Activated CD8-positive, alpha-beta T cell treated with anti-CD3 and anti-CD28 coated beads for 36 hours (primary cell): ENCODE measurements around the gene PLD1. TPM values are rescaled to one million over a fixed set of nuclear protein-coding genes. Genes with fewer than 3 reads are reported as not detected.
"Not testable (repeated sequence)": the region's sequence is repeated elsewhere in the genome, so short reads cannot be mapped to it uniquely, and the experiment has no call there.

Source experiments
- ATAC-seq: fragments of 200-7000 bp; cut with Tn5 transposase; one replicate; pipeline ENCODE4 v1.10.0; 2021; ENCODE audit warnings: mild to moderate bottlenecking, moderate library complexity
- CTCF ChIA-PET: fragments of 350-600 bp; sonication (Branson Sonifier 250); formaldehyde crosslinking; loops from one replicate; lab custom pipeline; 2021; ENCODE audit warnings: antibody characterized with exemption; lab: Charles Lee
- POLR2A ChIA-PET: fragments of 350-600 bp; sonication (Branson Sonifier 250); formaldehyde crosslinking; loops from one replicate; lab custom pipeline; 2021; ENCODE audit warnings: antibody characterized with exemption; lab: Charles Lee
- DNase-seq: peaks from one replicate; pipeline ENCODE4 v3.0.0-alpha.2; 2020
- H3K27ac Mint-ChIP-seq: one replicate; pipeline ENCODE4 v1.8.0; 2021; ENCODE audit warnings: mild to moderate bottlenecking, mixed read lengths
- H3K27me3 Mint-ChIP-seq: one replicate; pipeline ENCODE4 v1.8.0; 2021; ENCODE audit warnings: mixed read lengths
- H3K36me3 Mint-ChIP-seq: one replicate; pipeline ENCODE4 v1.8.0; 2021; ENCODE audit warnings: low read depth, mixed read lengths
- H3K4me1 Mint-ChIP-seq: one replicate; pipeline ENCODE4 v1.8.0; 2021; ENCODE audit warnings: low read depth, mixed read lengths
- H3K4me3 Mint-ChIP-seq: one replicate; pipeline ENCODE4 v1.8.0; 2021; ENCODE audit warnings: mild to moderate bottlenecking, moderate library complexity, mixed read lengths
- H3K9me3 Mint-ChIP-seq: one replicate; pipeline ENCODE4 v1.8.0; 2021; ENCODE audit warnings: mixed read lengths
- CTCF ChIP-seq: fragments of 200-600 bp; IDR thresholded peaks from one replicate; pipeline ENCODE4 v1.8.0; 2022; ENCODE audit warnings: antibody characterized with exemption, mild to moderate bottlenecking
- intact Hi-C: fragments of 100-400 bp; cut with micrococcal nuclease; formaldehyde crosslinking; loops from one replicate; pipeline ENCODE4 v1.10.0; 2022
- total RNA-seq, 2 experiments: library from RNA; stranded (reverse); gene quantifications; one replicate each; pipeline ENCODE4 v1.2.3, GENCODE V29; 2021

PLD1 gene
- total RNA-seq, result 1 to 10 TPM in 1 of 2 experiments, under 1 TPM in 1; 0.86 to 1.2 TPM

- TF ChIP-seq CTCF, result no peak
- Mint-ChIP-seq H3K27ac (no peak within 1 kb of the TSS), H3K9me3 (no peaks in the 10 kb centered on the region), H3K27me3 (peaks cover 46% of the 10 kb centered on the region), H3K4me1 (peaks cover 26% of the 10 kb centered on the region), H3K36me3 (no peaks in the 10 kb centered on the region), H3K4me3 (peak within 1 kb of the TSS; percentile 72)
- intact Hi-C loops, result no loop called here
- ChIA-PET POLR2A (no interaction called here), CTCF (interaction anchor here (1.6 to 2.0 kb wide), 2 partner anchors 19 to 38 kb away, joined by 4 to 8 read pairs; no protein-coding TSS in a partner anchor)
- peak; percentile 80 for ATAC-seq
- peak; percentile 66 for DNase-seq
Measured at GRCh38 chr3:171809861-171810628, at the start of gene PLD1. Gene PLD1, minus strand, starts transcription at chr3:171810483. Its CDS starts 72,432 bp downstream, at chr3:171738051.

GRCh38 chr3:171858770-171859169 is 48.5 kb upstream of the PLD1 start:
- H3K4me1 Mint-ChIP-seq, CTCF ChIA-PET, H3K27me3 Mint-ChIP-seq, ATAC-seq, POLR2A ChIA-PET, H3K4me3 Mint-ChIP-seq, intact Hi-C loops, H3K27ac Mint-ChIP-seq, H3K36me3 Mint-ChIP-seq, DNase-seq, H3K9me3 Mint-ChIP-seq: not testable (repeated sequence)

- H3K36me3 Mint-ChIP-seq, result peaks cover 2% of the 10 kb centered on the region
- peaks cover 13% of the 10 kb centered on the region for H3K9me3 Mint-ChIP-seq
- POLR2A ChIA-PET, result no interaction called here
- no peak overlapping the region for H3K27ac Mint-ChIP-seq
- ATAC-seq (no peak), DNase-seq (no peak)
- no peak overlapping the region for H3K4me3 Mint-ChIP-seq
- H3K4me1 Mint-ChIP-seq, result no peaks in the 10 kb centered on the region
- CTCF ChIA-PET, result interaction anchor here (0.7 to 3.0 kb wide), 5 partner anchors 8 to 21 kb away, joined by 3 to 11 read pairs (median 3); no protein-coding TSS in a partner anchor
- H3K27me3 Mint-ChIP-seq, result peaks cover 17% of the 10 kb centered on the region
- TF ChIP-seq CTCF, result no peak
- intact Hi-C loops, result no loop called here
Measured at GRCh38 chr3:171854649-171855305, 44.5 kb upstream of the PLD1 start.

GRCh38 chr3:171851660-171852058 is 41.4 kb upstream of the PLD1 start:
- Mint-ChIP-seq H3K4me3 (no peak overlapping the region), H3K4me1 (peaks cover 14% of the 10 kb centered on the region), H3K36me3 (peaks cover 2% of the 10 kb centered on the region), H3K27ac (no peak overlapping the region), H3K27me3 (peaks cover 21% of the 10 kb centered on the region), H3K9me3 (peaks cover 13% of the 10 kb centered on the region)
- POLR2A ChIA-PET, result no interaction called here
- CTCF ChIA-PET, result no interaction called here
- intact Hi-C loops, result no loop called here
- TF ChIP-seq CTCF, result no peak
- ATAC-seq (no peak), DNase-seq (no peak)

- POLR2A ChIA-PET, result no interaction called here
- intact Hi-C loops, result no loop called here
- H3K4me3 Mint-ChIP-seq, result no peak overlapping the region
Measured at GRCh38 chr3:171850960-171851659, 40.8 kb upstream of the PLD1 start.

More at GRCh38 chr3:171850960-171851659, 40.8 kb upstream of the PLD1 start:
- peaks cover 2% of the 10 kb centered on the region for H3K36me3 Mint-ChIP-seq
- no peak for TF ChIP-seq CTCF
- H3K27ac Mint-ChIP-seq, result no peak overlapping the region
- H3K9me3 Mint-ChIP-seq, result peaks cover 13% of the 10 kb centered on the region
- ATAC-seq (no peak), DNase-seq (no peak)
- H3K4me1 Mint-ChIP-seq, result peaks cover 17% of the 10 kb centered on the region
- CTCF ChIA-PET, result interaction anchor here (1.0 kb wide), 1 partner anchor 15 kb away, joined by 3 read pairs; no protein-coding TSS in a partner anchor
- peaks cover 19% of the 10 kb centered on the region for H3K27me3 Mint-ChIP-seq
